MM.1S (cell line): ENCODE results near the gene SSC5D.

ENCODE experiments used
- DNase-seq: peaks from one replicate; pipeline ENCODE4 v3.0.0-alpha.2; 2015
- H2AFZ ChIP-seq: fragments of 300-600 bp; sonication (generic); 2 replicates; pipeline ENCODE4 v1.6.0; 2016; ENCODE audit warnings: antibody characterized with exemption, low read length
- H3F3A ChIP-seq: fragments of 300-600 bp; sonication (generic); 2 replicates; pipeline ENCODE4 v1.6.1; 2016; ENCODE audit warnings: mild to moderate bottlenecking, antibody characterized with exemption, low read length, moderate library complexity, mixed read lengths; ENCODE audit not compliant: insufficient read depth
- H3K27ac ChIP-seq: fragments of 300-600 bp; sonication (generic); 2 replicates; pipeline ENCODE4 v1.5.1; 2016; ENCODE audit warnings: mild to moderate bottlenecking, low read length
- H3K27me3 ChIP-seq: fragments of 300-600 bp; sonication (generic); replicated peaks from 2 replicates; pipeline ENCODE4 v1.6.0; 2016; ENCODE audit warnings: low read length; ENCODE audit not compliant: insufficient read depth
- H3K36me3 ChIP-seq: fragments of 300-600 bp; sonication (generic); replicated peaks from 2 replicates; pipeline ENCODE4 v1.6.1; 2016; ENCODE audit warnings: mild to moderate bottlenecking, low read length, mixed read lengths; ENCODE audit not compliant: insufficient read depth
- H3K4me1 ChIP-seq: fragments of 300-600 bp; sonication (generic); 2 replicates; pipeline ENCODE4 v1.6.1; 2016; ENCODE audit warnings: low read length, mixed read lengths
- H3K4me2 ChIP-seq: fragments of 300-600 bp; sonication (generic); 2 replicates; pipeline ENCODE4 v1.6.0; 2016; ENCODE audit warnings: low read depth, low read length
- H3K4me3 ChIP-seq: fragments of 300-600 bp; sonication (generic); 2 replicates; pipeline ENCODE4 v1.5.1; 2016; ENCODE audit warnings: low read length, mixed read lengths
- H3K79me2 ChIP-seq: fragments of 300-600 bp; sonication (generic); 2 replicates; pipeline ENCODE4 v1.6.1; 2016; ENCODE audit warnings: mixed run types, low read length, mixed read lengths
- H3K9ac ChIP-seq: fragments of 300-600 bp; sonication (generic); 2 replicates; pipeline ENCODE4 v1.6.1; 2016; ENCODE audit warnings: low read length, mixed read lengths
- H3K9me2 ChIP-seq: fragments of 300-600 bp; sonication (generic); replicated peaks from 2 replicates; pipeline ENCODE4 v1.6.1; 2016; ENCODE audit warnings: mild to moderate bottlenecking, low read length, mixed read lengths; ENCODE audit not compliant: insufficient read depth
- H3K9me3 ChIP-seq: fragments of 300-600 bp; sonication (generic); replicated peaks from 2 replicates; pipeline ENCODE4 v1.6.1; 2016; ENCODE audit warnings: mild to moderate bottlenecking, low read length, mixed read lengths; ENCODE audit not compliant: insufficient read depth
- H4K20me1 ChIP-seq: fragments of 300-600 bp; sonication (generic); 2 replicates; pipeline ENCODE4 v1.6.1; 2016; ENCODE audit warnings: mild to moderate bottlenecking, low read length, moderate library complexity, mixed read lengths; ENCODE audit not compliant: insufficient read depth
- EZH2 ChIP-seq: fragments of 300-600 bp; sonication (generic); optimal IDR thresholded peaks from 2 replicates; pipeline ENCODE3; 2017; ENCODE audit warnings: low read depth, mild to moderate bottlenecking, antibody characterized with exemption, low read length, mixed read lengths
- EZH2phosphoT487 ChIP-seq: fragments of 300-600 bp; sonication (generic); IDR thresholded peaks from 2 replicates; pipeline ENCODE4 v1.6.1; 2018; ENCODE audit warnings: antibody characterized with exemption, low read length
- TF ChIP-seq, protein P1 (sequence below): fragments of 300-600 bp; sonication (generic); IDR thresholded peaks from 2 replicates; pipeline ENCODE4 v1.5.1; 2016; ENCODE audit warnings: antibody characterized with exemption, low read length, mixed read lengths

SSC5D gene

DNA sequence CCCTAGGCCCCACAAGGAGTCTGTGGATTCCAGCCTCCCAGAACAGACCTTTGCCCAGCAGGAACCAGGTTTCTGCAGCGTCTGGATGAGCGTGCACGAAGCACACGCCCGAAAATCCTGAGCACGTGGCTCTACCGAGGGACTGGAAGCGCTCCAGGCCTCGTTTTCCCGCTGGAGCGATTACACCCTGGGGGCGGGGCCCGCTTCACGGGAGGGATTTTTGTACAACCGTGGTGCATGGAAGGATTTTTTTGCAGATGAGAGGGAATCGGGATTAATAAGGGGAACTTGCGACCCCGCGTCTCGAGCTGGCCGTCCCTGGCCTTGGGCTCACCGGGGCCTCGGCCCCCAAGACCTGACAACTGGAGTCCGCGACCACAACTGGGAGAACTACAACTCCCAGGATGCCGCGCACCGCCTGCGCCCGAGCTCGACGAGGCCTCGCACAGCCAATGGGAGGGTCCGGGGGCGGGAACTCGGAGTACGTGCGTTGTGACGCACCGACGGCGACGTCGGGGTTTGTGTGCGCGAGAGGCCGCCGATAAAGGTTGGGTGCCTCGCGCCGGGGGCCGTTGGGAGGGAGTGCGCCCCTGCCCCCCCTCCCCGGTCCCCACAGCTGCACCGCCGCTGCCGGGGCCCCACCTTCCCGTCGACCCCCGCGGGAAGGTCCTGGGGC lies 12.0 kb upstream of the SSC5D start, which contains the start of gene ZNF628:
TSS of gene ZNF628 (plus strand) at position 518 of the 676 bp plus-strand sequence. CDS start 3,294 bp downstream, outside the sequence.
- DNase-seq: peak; percentile 99
- H3K4me1 ChIP-seq: peaks cover 5% of the 10 kb centered on the region; the same call in 1 of the 2 replicates
- peak within 1 kb of the TSS; percentile 99 for H3K4me2 ChIP-seq
- no peaks in the 10 kb centered on the region for H3K27me3 ChIP-seq
- no peak for TF ChIP-seq EZH2
- TF ChIP-seq EZH2phosphoT487: no peak
- TF ChIP-seq, protein P1, sequence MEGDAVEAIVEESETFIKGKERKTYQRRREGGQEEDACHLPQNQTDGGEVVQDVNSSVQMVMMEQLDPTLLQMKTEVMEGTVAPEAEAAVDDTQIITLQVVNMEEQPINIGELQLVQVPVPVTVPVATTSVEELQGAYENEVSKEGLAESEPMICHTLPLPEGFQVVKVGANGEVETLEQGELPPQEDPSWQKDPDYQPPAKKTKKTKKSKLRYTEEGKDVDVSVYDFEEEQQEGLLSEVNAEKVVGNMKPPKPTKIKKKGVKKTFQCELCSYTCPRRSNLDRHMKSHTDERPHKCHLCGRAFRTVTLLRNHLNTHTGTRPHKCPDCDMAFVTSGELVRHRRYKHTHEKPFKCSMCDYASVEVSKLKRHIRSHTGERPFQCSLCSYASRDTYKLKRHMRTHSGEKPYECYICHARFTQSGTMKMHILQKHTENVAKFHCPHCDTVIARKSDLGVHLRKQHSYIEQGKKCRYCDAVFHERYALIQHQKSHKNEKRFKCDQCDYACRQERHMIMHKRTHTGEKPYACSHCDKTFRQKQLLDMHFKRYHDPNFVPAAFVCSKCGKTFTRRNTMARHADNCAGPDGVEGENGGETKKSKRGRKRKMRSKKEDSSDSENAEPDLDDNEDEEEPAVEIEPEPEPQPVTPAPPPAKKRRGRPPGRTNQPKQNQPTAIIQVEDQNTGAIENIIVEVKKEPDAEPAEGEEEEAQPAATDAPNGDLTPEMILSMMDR: no peak
- peaks cover 17% of the 10 kb centered on the region for H3K79me2 ChIP-seq
- peak within 1 kb of the TSS; percentile 52; the same call in 1 of the 2 replicates for H3K27ac ChIP-seq
- peak within 1 kb of the TSS; percentile 61 for H3K9ac ChIP-seq
- H4K20me1 ChIP-seq: no peaks in the 10 kb centered on the region
- H3K4me3 ChIP-seq: peak within 1 kb of the TSS; percentile 76
- no peaks in the 10 kb centered on the region for H3K36me3 ChIP-seq
- no peaks in the 10 kb centered on the region for H3K9me3 ChIP-seq
- H2AFZ ChIP-seq: peak within 1 kb of the TSS; percentile 100
- H3F3A ChIP-seq: no peaks in the 10 kb centered on the region
- no peaks in the 10 kb centered on the region for H3K9me2 ChIP-seq

DNA sequence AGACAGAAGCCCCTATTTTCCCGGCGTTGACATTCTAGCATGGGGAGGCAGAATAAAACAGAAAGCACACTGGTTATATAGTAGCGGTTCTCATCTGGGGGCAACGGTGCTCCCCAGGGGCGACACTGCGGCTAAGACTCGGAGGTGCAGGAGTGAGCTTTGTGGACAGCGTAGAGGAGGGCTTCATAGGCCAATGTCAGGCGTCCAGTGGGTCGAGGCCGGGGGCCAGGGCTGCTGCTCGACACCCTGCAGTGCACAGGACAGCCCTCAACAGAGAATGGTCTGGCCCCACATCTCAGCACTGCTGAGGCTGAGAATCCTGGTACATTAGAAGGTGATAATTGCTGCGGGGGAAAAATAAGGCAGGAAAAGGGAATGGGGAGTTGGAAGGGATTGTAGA lies 10.3 kb upstream of the SSC5D start:
- peak overlapping the region; percentile 52; the same call in 1 of the 2 replicates for H3K4me2 ChIP-seq
- peaks cover 5% of the 10 kb centered on the region; the same call in 1 of the 2 replicates for H3K4me1 ChIP-seq
- H2AFZ ChIP-seq: no peak overlapping the region
- TF ChIP-seq, protein P1: no peak
- TF ChIP-seq EZH2 (no peak), EZH2phosphoT487 (no peak)
- no peaks in the 10 kb centered on the region for H3F3A ChIP-seq
- no peaks in the 10 kb centered on the region for H3K9me2 ChIP-seq
- no peaks in the 10 kb centered on the region for H4K20me1 ChIP-seq
- no peaks in the 10 kb centered on the region for H3K27me3 ChIP-seq
- no peaks in the 10 kb centered on the region for H3K9me3 ChIP-seq
- no peak overlapping the region for H3K9ac ChIP-seq
- H3K36me3 ChIP-seq: no peaks in the 10 kb centered on the region
- no peak for DNase-seq
- H3K79me2 ChIP-seq: peaks cover 17% of the 10 kb centered on the region
- H3K27ac ChIP-seq: no peak overlapping the region
- H3K4me3 ChIP-seq: peak overlapping the region; percentile 67; the same call in 1 of the 2 replicates

DNA sequence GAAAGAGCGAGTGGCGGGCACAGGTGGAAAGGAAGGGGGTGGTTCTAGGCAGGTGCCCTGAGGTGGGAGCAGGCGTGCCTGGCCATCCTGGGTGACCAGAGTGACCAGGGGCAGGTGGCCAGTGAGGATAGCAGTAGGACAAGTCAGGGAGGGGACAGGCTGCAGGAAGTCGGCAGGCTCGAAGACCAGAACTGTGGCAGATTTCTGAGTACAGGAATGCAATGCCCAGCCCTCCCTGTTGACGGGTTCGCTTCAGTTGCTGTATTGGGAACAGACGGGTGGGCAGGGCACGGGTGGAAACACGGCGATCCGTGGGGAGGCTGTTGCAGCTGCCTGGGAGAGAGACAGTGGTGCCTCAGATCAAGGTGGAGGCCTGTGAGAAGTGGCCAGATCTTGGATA lies 9.9 kb upstream of the SSC5D start:
- TF ChIP-seq EZH2: no peak
- TF ChIP-seq EZH2phosphoT487: no peak
- TF ChIP-seq, protein P1: no peak
- Histone ChIP-seq H3K79me2 (peaks cover 17% of the 10 kb centered on the region), H2AFZ (no peak overlapping the region), H3K4me1 (peaks cover 5% of the 10 kb centered on the region; the same call in 1 of the 2 replicates), H3F3A (no peaks in the 10 kb centered on the region), H3K36me3 (no peaks in the 10 kb centered on the region), H3K9me3 (no peaks in the 10 kb centered on the region), H3K4me2 (no peak overlapping the region), H3K27ac (no peak overlapping the region), H3K9me2 (no peaks in the 10 kb centered on the region), H4K20me1 (no peaks in the 10 kb centered on the region), H3K4me3 (no peak overlapping the region), H3K27me3 (no peaks in the 10 kb centered on the region), H3K9ac (no peak overlapping the region)
- DNase-seq: no peak
